Lower leg skin (tissue), 4 donors: ENCODE data around the gene UBE2B. TPM values are rescaled to one million over a fixed set of nuclear protein-coding genes. Genes with fewer than 3 reads are reported as not detected.
A peak's percentile ranks its signal among the peaks of the same experiment; 100 is the strongest.
"Not testable (repeated sequence)": the region's sequence is repeated elsewhere in the genome, so short reads cannot be mapped to it uniquely, and the experiment has no call there.

Experiments
- DNase-seq, 2 donors: peaks; one replicate each; pipeline ENCODE4 v3.0.0-alpha.2; 2019; ENCODE audit warnings: low spot score in 2 of 2
- H3K4me3 ChIP-seq: fragments of 200-600 bp; sonication (generic); 2 replicates; pipeline ENCODE4 v1.5.1; 2017; ENCODE audit warnings: mild to moderate bottlenecking, low read depth; ENCODE audit not compliant: poor library complexity, severe bottlenecking
- POLR2A ChIP-seq, 2 donors: fragments of 450-650 bp; IDR thresholded peaks; one replicate each; pipeline ENCODE4 v1.6.1; 2016 to 2017; ENCODE audit warnings: antibody characterized with exemption in 2 of 2, mild to moderate bottlenecking in 1 of 2, moderate library complexity in 1 of 2
- WGBS, 2 donors: methylation state at CpG; one replicate each; pipeline ENCODE4 v1.1.5; 2018; 5-methylcytosine and 5-hydroxymethylcytosine counted together
- intact Hi-C: fragments of 100-400 bp; cut with DNase I; formaldehyde crosslinking; loops from one replicate; pipeline ENCODE4 v1.15.0; 2023; ENCODE audit warnings: low total_unique reads
- total RNA-seq, 4 donors: library from RNA; depleted of rRNA; stranded (reverse); fragments of >200 nt; gene quantifications; one replicate each; pipeline ENCODE4 v1.1.0, GENCODE V29; 2016
- TF ChIP-seq, protein P1 (sequence below), 3 donors: fragments of 450-650 bp; IDR thresholded peaks; one replicate each; pipeline ENCODE4 v1.5.1; 2016; ENCODE audit warnings: antibody characterized with exemption in 3 of 3, mild to moderate bottlenecking in 3 of 3, moderate library complexity in 2 of 3

Gene UBE2B
- total RNA-seq, 4 donors from 2014 or later, result 29.6 to 66.2 (median 43.5) TPM

DNA sequence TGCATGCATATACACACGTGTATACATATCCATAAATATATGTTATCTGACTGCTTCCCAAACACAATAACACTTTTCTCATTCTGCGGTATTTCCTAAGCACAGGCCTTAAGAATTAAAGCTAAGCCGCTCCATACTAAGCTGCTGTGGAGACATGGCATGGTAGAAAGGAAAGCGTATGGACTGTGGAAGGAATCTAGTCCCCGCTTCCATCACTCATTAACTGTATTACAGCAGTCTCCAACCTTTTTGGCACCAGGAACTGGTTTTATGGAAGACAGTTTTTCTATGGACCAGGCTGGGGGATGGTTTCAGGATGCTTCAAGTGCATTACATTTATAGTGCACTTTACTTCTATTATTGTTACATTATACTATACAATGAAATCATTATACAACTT is 15.7 kb upstream of the UBE2B start:
- TF ChIP-seq POLR2A (IDR thresholded peaks at IDR 0.05), result no peak
- TF ChIP-seq, protein P1, sequence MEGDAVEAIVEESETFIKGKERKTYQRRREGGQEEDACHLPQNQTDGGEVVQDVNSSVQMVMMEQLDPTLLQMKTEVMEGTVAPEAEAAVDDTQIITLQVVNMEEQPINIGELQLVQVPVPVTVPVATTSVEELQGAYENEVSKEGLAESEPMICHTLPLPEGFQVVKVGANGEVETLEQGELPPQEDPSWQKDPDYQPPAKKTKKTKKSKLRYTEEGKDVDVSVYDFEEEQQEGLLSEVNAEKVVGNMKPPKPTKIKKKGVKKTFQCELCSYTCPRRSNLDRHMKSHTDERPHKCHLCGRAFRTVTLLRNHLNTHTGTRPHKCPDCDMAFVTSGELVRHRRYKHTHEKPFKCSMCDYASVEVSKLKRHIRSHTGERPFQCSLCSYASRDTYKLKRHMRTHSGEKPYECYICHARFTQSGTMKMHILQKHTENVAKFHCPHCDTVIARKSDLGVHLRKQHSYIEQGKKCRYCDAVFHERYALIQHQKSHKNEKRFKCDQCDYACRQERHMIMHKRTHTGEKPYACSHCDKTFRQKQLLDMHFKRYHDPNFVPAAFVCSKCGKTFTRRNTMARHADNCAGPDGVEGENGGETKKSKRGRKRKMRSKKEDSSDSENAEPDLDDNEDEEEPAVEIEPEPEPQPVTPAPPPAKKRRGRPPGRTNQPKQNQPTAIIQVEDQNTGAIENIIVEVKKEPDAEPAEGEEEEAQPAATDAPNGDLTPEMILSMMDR (IDR thresholded peaks at IDR 0.05), result no peak
- intact Hi-C loops, result no loop called here
- DNase-seq, result no peak
- WGBS, 2 donors, result 89 to 91% methylated on average over 5 of the region's 5 CpGs
- no peak overlapping the region for H3K4me3 ChIP-seq

DNA sequence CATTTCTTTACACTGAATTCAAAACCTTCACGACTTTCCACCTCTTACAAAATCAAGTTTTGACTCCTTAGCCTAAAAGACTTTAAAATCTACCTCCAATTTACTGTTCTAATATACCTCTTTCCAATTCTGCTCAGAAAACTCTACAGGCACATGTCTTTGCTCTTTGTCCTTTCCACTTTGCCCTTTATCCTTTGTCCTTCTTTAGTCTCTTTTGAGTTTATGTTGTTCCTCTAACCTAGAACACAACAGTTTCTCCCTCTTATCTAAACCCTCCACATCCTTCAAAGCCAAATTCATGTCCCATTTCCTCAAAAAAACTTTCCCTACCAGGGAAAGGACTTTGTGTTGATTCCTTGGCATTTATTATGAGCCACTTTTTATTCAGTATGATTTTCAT is 5.8 kb upstream of the UBE2B start:
- intact Hi-C loops, result no loop called here
- 88 to 97% methylated on average over 1 of the region's 1 CpG for WGBS, 2 donors
- no peak for DNase-seq
- TF ChIP-seq, protein P1 (IDR thresholded peaks at IDR 0.05), result no peak
- no peak for TF ChIP-seq POLR2A (IDR thresholded peaks at IDR 0.05)
- H3K4me3 ChIP-seq, result no peak overlapping the region

GRCh38 chr5:134370311-134370870 is 978 bp upstream of the UBE2B start:
- DNase-seq, result peak in 1 of 2 donors; percentile 69
- no peak overlapping the region for H3K4me3 ChIP-seq
- intact Hi-C loops, result no loop called here
- 22 to 28% methylated on average over 5 of the region's 5 CpGs for WGBS, 2 donors
- no peak for TF ChIP-seq POLR2A (IDR thresholded peaks at IDR 0.05)
- TF ChIP-seq, protein P1 (IDR thresholded peaks at IDR 0.05), result no peak

GRCh38 chr5:134371834-134372340 is 518 bp downstream of the UBE2B start:
- intact Hi-C loops, result no loop called here
- TF ChIP-seq POLR2A (IDR thresholded peaks at IDR 0.05), result no peak
- TF ChIP-seq, protein P1 (IDR thresholded peaks at IDR 0.05), result no peak
- DNase-seq, result peak; percentile 46 to 90
- H3K4me3 ChIP-seq, result peak overlapping the region; percentile 93
- WGBS, 2 donors, result 0% methylated on average over 20 to 29 of the region's 29 CpGs

- intact Hi-C loops, H3K4me3 ChIP-seq: not testable (repeated sequence)
- WGBS, 2 donors, result 96% methylated on average over 5 of the region's 5 CpGs
Measured at GRCh38 chr5:134373633-134374032, 2.3 kb downstream of the UBE2B start.

DNA sequence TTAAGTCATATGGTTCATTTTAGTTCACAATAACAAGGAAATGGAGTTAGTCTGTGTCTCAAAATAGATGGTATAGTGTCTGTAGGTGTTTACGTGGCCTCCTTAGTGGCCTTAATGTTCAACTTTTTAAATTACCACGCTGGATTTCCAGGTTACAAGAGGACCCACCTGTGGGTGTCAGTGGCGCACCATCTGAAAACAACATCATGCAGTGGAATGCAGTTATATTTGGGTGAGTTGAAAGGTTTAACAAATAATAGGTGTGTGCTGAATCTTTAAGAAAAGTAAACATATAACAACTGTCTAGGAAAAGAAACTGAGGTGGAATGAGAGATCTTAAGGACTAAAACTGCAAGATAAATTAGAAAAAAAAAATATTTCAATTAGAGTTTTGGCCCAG is 2.9 kb downstream of the UBE2B start:
- no peak overlapping the region for H3K4me3 ChIP-seq
- intact Hi-C loops, result no loop called here
- no peak for TF ChIP-seq POLR2A (IDR thresholded peaks at IDR 0.05)
- TF ChIP-seq, protein P1 (IDR thresholded peaks at IDR 0.05), result no peak
- 59 to 67% methylated on average over 3 of the region's 3 CpGs for WGBS, 2 donors
- DNase-seq, result peak in 1 of 2 donors; percentile 12

More at GRCh38 chr5:134373633-134374032, 2.3 kb downstream of the UBE2B start:
- not testable (repeated sequence) for DNase-seq
